HG02610 (cell line): ENCODE results near the gene CEP85L.

Experiments
- ATAC-seq: cut with Tn5 transposase; IDR thresholded peaks from one replicate; pipeline ENCODE4 v1.9.1; 2021; ENCODE audit warnings: mild to moderate bottlenecking, moderate library complexity; ENCODE audit not compliant: unreplicated experiment

CEP85L gene

DNA sequence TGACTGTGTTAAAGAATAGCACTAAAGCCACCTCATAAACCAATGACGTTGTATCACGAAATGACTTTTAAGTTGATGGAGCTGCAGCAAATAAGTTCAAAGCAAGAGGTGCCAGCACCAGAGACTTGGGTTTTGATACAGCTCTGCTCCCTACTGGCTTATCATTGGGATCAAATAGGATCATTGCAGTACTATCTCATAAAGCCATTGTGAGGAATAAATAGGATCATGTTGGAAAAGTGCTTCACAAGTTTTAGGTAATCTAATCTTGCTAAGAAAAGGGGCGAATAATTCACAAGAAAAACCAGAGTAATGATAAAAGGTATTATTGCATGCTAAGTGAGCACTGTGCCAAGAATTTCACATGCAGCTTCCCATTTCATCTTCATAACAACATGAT, 10.4 kb upstream of the CEP85L start:
- no peak for ATAC-seq

DNA sequence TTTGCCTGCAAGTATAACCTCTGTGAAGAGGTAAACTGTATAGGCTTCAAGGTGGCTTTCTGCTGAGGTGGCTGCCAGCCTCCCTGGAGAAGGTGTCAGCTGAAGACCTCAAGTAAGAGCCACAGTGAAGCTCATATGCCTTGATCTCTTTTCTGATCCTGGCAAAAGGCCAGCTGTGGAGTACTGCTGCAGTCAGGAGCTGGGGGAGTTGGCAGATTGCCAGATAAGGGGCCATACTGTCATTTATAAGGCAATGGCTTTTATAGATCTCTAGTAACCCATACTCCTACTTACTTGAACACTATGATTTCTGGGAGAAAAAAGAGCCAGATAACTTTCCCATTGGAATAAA, 8.8 kb upstream of the CEP85L start:
- no peak for ATAC-seq

DNA sequence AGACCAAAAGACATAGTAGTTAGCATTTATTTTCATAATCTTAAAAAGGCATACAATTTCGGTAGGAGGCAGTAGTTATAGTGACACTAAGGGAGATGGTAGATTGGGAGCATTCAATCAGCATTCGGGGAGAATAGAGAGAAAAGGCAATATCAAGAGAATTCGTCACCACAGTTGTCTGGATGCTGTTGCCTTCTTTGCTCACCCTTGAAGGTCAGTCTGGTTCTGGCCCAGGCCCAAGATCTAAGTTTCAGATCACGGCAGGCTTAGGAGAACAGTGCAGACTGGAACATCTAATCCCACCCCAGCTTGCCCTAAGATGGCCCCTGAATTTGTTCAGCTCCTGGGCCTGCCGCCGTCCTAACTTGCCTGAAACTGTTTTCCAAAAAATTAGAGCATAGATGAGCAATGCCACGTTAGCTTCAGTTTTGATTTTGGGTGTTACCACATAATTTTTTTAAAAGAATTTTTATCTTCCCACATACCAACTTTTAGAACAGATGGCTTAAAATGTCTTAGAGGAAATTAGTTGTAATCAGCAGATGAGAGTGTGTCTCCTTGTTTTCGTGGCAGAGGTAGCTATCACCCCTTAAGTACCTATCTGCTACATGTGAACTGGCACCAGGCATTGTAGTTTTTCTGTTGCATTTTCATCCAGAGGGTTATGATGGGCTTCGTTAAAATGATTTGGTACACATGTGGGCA, 8.3 kb upstream of the CEP85L start:
- ATAC-seq: no peak

DNA sequence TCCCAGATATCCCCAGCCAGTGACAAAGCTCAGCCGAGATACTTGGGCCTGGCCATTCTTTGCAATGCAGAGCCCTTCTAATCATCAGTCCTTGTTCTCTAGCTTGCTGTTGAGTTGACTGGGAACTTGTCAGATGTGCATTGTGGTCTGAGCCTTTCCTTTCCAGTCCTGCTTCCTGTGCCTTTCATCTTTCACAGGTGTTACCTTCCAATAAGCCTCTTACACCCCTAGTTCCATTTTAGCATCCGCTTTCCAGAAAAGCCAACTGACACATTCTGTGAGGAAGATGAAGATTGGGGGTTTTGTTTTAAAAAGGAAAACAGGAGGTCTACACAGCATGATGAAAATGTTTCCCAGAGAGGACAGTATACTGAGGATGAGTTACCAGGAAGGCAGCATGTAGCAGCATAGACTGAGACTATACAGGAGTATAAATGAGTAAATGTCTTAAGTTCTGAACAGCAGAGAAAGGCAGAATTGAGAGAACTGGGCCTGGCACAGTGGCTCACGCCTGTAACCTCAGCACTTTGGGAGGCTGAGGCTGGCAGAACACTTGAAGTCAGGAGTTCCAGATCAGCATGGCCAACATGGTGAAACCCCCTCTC, 5.6 kb upstream of the CEP85L start:
- peak; percentile 61 for ATAC-seq

DNA sequence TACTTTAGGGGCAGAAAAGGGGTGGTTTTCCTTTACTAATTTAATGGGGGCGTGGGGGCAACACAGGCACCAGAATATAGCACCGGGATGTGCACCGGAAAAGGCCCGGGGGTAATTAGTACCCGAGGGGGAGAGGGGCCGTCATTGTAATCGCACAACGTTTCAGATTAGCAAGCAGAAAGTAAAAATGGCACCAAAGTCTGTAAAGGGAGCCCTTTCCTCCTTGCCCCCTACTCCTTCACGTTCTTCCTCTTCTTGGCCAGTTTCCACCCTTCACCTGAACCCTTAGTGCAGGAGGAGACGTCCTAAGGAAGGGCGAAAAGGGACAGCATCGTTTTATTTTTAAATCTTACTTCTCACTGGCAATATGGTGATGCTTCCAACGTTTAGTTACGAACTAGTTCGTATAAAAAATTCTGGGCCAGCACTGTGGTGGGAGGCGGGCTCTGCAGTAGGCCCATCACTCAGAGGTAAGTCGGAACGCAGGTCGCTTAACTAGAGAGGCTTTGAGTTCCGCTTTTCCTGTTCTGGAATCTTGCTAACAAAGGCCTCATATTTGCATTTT, 742 bp upstream of the CEP85L start:
- ATAC-seq: no peak

DNA sequence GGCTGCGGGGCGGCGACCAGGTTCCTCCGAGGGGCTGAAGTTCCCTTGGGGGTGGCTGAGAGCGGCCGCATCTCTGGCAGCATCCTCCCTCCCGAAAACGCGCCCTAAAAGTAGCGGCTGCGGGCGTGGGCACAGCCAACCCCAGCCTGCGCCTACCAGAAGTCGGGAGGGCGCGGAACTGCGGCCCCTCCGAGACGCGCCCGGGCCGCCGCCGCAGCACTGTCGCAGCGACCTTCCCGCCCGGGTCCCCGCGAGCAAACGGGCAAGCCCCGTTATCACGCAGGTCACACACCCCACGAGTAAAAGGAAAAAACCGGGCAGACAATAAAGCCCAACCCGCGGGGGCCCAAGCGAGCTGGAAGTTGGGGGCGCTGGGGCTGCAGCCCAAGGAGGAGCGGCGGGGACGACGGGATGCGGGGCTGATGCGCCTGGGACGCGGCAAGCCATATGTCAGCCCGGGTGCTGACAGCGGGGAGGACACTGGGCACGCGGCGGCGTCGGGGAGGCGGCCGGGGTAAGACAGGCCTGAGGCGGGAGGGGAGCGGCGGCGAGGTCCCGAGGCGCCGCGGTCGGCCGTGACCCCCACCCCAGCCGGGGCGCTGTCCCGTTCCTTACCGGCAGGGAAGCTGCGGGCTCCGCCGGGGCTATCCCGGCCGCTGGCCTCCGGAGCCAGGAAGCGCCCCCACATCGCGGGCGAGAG, 659 bp downstream of the CEP85L start:
- ATAC-seq: peak; percentile 36

DNA sequence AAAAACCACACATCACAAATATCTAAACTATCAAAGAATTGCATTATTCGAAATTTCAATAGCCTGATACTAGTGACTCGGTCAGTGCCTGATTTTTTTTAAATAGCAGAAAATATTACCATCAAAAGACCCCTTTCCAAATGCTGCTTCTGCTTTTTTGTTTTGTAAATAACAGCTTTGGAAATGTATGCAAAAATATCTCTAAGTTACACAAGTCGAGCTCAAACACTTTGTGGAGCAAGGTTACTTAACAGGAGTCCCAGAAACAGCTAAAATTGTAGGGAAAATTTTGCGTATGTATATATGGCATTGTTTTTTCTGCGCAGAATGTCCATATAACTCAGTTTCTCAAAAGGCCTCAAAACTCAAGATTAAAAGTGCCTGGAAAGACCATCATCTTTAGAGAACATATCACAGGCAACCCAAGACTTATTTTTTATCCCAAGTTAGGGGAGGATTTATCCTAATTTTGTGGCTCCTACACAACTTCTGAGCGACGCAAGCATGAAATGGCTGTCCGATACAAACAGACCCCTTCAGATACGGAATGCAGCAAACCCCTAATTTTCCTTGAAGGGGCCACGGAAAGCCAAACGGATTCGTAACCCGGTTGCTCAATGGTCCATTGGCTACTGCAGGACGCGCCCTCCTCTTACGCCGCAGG, 1.3 kb downstream of the CEP85L start:
- ATAC-seq: no peak

DNA sequence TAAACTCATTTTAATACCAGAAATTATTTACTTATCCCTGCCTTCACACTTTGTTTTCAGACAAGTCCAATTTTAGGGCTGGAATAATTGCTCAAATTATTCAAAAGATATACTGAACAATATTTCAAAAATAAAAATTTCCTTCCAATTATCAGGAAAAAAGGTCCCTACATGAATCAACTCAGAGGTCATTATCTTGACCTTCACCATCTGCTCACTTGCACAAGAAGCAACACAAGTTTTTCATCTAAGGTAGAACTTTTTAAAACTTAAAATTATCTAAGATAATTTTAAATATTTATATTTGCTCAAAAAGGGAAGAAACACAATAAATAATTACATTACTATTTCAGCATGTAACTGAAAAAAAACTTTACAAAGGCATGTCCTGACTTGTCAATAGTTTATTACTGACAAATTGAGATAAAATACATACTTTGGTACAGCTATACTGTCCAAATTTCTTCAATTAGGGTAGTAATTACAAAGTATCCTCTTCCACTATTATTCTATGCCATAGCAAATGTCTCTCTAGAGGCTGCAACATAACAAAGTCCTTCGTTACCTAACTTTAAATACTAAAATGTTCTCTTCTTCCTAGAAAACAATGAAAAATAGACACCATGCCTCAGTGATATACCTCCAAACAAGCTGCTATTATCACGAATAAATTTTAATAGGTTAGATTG, 2.4 kb downstream of the CEP85L start:
- no peak for ATAC-seq

DNA sequence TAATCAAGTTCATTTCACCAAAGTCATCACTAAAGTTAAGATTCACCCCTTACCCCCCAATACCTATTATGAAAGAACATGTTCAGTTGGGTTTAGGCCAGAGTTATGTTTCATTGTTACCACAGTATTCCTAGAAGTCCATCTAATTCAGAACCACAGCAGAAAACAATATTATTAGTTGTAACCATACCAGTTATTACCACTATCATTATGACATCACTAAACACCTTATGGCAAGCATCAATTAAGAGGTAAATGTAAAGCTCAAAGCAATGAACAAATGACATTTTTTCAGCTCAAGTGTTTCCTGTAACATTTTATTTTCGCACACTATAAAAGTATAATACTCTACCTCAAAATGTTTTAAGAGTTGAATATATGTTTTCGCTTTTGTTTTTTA, 4.4 kb downstream of the CEP85L start:
- no peak for ATAC-seq

DNA sequence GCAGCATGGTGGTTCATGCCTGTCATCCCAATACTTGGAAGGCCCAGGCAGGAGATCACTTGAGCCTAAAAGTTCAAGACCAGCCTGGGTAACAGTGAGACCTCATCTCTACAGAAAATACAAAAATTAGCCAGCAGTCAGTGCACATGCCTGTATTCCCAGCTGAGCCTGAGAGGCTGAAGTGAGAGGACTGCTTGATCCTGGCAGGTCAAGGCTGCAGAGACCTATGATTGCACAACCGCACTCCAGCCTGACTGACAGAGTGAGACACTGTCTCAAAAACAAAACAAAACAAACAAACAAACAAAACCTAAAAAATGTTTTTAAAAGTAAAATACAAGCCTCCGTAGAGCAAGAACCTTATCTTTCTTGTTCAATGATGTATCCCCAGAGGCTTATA, 6.0 kb downstream of the CEP85L start:
- no peak for ATAC-seq

DNA sequence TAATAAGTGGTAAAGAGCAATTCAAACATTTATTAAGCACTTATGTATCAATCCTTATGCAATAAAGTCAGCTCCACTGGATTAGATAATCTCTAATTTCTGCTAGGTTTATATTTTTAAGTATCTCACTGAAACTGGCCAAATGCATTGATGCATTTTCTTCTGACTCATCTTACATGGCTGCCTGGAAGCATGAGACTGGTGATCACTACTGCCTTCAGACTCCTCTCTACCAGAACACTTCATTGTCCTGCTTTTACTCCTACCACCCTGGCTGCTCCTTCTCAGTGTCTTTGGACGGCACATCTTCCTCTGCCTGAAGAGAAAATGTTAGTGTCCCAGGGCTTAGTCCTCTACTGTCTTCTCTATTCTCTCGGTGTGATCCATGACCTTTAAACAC, 7.4 kb downstream of the CEP85L start:
- peak; percentile 45 for ATAC-seq

DNA sequence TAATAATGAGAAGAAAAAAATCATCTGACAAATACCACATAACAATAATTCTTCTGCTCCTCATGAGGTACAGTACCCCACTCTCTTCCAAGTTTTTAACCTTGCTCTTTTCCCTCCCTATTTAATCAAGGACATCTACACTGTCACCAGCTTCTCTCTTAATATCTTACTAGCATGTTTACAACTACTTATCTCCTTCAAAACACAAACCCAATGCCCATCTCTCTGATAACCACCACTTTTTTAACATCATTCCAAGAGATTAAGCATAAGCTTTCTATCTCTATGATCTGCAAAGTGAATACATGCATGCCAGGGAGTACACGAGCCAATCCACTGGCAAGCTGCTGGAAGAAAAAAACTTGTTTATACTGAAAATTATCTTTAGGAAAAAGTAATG, 10.3 kb downstream of the CEP85L start:
- no peak for ATAC-seq

DNA sequence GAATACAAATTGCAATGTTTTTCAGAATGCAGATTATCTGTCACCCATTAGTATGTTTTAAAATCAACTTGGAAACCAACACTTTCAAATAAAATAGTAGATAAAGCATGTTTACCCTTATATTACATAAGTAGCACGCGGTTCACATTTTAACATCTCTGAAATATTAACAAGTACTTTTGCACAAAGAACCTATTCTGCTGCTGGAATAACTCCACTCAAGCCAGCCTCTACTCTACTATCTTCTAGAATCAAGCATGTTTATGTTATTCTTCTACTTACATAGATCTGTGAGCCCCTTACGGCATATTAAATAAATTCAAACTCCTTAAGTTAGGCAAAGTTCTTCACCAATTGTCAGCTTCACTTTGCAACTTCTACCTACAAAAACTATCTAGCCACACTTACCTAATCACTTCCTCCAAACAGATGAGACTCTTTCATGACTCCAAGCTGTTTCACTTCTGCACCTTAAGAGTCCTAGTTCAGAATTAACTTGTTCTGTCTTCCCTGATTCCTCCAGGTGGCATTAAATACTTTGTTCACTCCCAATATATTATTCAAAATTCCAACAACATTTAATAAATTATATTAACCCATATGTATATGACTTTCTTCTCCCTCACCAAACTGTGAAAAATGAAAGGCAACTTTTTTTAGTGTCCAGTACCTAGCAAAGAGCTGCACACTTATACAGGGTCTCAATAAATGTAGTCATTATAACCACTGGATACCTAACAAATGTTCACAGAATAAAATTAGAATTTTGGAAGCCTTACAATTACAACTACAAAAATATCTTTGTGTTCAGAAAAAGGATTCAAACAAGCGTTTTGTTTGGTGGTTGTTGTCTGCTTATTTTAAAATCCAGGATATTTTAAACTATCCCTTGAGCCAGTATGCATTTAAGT, 12.1 kb downstream of the CEP85L start:
- ATAC-seq: peak; percentile 80

DNA sequence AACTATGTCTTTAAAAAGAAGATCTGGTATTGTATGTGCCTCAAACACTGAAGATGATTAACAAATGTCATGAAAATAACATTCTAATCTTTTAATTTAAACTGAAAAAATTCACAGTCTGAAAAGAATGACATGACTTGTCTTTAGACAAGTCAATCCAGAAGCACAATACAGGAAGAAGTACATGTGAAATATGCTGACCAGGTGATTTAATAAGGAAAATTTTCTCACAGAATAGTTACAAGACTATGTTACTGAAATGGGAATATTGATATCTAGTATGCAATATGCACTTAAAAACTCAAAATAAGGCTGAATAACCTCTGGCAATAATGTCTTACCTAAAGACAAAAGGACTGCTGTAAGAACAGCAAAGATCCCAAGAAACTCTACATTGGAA, 13.1 kb downstream of the CEP85L start:
- ATAC-seq: no peak

DNA sequence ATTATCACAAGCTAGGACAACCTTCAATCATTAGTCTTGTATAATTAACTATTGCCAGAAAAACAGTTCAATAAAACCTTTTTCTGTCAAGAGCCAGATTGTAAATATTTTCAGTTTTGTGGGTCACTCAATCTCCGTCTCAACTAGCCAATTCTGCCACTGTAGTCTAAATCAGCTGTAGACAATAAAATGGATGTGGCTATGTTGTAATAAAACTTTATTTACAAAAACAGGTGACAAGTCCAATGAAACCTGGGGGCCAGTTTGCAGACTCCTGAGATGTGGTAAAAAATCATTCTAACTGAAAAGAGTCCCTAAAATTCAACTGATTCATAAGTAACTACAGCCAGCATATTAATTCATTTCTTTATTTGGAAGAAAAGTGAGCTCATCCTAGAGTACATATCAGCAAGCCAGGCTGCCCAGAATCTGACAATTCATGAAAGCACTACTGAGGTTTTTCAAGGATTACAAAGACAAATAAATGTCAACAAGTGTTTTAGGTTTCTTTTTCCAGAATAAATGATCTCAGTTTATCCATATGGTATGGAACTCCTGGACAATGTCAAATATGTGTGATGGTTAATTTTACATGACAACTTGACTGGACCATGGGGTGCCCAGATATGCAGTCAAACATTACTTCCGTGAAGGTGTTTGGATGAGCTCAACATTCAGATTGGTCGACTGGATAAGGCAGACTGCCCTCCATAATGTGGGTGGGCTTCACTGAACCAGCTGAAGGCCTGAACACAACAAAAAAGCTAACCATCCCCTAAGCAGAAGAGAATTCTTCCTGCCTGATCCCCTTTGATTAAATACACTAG, 15.3 kb downstream of the CEP85L start:
- ATAC-seq: no peak

DNA sequence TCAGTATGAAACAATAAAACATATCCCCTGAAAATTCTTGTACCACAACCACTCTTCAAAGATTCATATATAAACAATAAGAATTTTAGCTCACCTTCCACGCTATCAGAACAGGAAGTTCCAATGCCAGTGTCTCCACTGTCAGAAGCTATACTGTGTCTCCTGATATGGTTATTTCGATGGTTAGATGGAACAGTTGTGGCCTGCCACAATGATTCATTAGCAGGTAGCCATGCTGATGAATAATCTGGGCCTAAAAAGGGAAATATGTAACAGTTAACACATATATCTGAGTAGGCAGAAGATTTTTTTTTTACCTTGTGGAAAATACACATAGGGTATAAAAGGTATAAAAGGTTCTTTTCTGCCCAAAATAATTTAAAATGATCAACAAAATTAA, 19.0 kb downstream of the CEP85L start:
- no peak for ATAC-seq

DNA sequence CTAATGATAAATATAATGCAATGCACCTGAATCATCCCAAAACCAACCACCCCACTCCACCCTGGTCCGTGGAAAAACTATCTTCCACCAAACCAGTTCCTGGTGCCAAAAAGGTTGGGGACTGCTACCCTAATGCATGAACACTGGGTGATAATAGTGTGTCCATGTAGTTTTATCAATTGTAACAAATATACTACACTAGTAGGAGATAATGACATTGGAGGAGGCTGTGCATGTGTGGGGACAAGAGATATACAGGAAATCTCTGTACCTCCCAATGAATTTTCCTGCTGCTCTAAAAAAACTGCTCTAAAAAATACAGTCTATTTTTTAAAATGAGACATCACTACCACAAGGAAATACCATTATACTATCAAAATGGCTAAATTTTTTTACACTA, 20.5 kb downstream of the CEP85L start:
- ATAC-seq: no peak

DNA sequence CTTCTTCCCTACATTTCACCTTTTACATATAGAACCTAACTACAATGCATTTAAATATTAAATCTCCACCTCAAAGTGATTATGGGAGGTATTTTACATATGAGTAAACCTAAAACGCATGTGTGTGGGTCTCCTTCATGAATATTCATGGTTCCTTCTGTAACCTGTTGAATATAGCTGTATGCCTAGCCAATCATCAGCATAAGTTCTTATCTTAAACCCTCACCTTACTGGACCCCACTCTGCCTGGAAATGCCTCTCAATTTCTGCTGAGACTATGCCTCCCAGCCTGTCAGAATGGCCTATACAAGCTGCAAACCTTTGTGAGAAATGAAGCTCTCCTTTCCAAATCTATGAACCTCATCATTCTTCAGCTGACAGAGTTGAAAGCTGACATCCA, 21.3 kb downstream of the CEP85L start:
- no peak for ATAC-seq

DNA sequence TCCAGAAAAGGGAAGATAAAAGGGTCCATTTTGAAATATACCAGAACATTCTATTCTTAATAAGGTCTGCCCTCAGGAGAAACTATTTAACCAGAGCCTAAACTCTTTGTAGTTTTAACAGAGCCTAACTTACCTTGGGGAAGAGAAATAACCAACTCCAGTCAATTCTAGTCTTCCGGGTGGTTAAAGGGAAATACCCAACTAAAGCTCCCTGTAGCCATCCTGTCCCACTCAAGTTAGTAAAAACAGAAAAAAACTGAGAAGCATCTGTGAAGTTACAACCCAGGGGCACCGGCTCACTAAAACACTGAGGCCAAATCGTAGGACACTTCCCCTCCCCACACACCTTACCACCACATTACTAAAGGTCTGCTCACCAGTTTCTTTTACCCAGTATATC, 23.7 kb downstream of the CEP85L start:
- ATAC-seq: no peak
